Loucy (cell line): ENCODE measurements around the gene GFER.
A peak's percentile ranks its signal among the peaks of the same experiment; 100 is the strongest.

ENCODE experiments used
- CTCF ChIP-seq: fragments of 200-600 bp; sonication (generic); conservative IDR thresholded peaks from 2 replicates; pipeline ENCODE4 v1.5.1; 2014; ENCODE audit warnings: mild to moderate bottlenecking, antibody characterized with exemption, low read length
- EZH2phosphoT487 ChIP-seq: fragments of 200-600 bp; IDR thresholded peaks from 2 replicates; pipeline ENCODE4 v1.6.1; 2018; ENCODE audit warnings: antibody characterized with exemption, mild to moderate bottlenecking, moderate library complexity, borderline replicate concordance

- TF ChIP-seq CTCF (peak; percentile 56), EZH2phosphoT487 (no peak)
Observed at GRCh38 chr16:1959269-1960039, 24.5 kb upstream of the GFER start, which contains the start of gene NDUFB10.
